ENCODE measurements around the gene OSBPL1A.

The OSBPL1A gene

GRCh38 chr18:24397694-24398368, at the start of gene OSBPL1A:
TSS of gene OSBPL1A (minus strand) at chr18:24397824. CDS start at chr18:24377533, 20,291 bp downstream.
- peak; percentile 76 to 78 for ATAC-seq

- ATAC-seq = no peak
These were observed 49.4 kb upstream of the OSBPL1A start for GRCh38 chr18:24446953-24447538.

GRCh38 chr18:24446453-24446852, 48.8 kb upstream of the OSBPL1A start:
- ATAC-seq = peak in 1 of 2 donors; percentile 43

GRCh38 chr18:24443870-24444269, 46.2 kb upstream of the OSBPL1A start:
- ATAC-seq = no peak

- peak in 1 of 2 donors; percentile 3 for ATAC-seq
These were observed 39.3 kb upstream of the OSBPL1A start for GRCh38 chr18:24436939-24437338.

GRCh38 chr18:24432618-24433017, 35.0 kb upstream of the OSBPL1A start:
- no peak for ATAC-seq

- ATAC-seq = no peak
These were observed 31.6 kb upstream of the OSBPL1A start for GRCh38 chr18:24429188-24429587.

GRCh38 chr18:24428709-24429108, 31.1 kb upstream of the OSBPL1A start:
- ATAC-seq = no peak

GRCh38 chr18:24427484-24427883, 29.9 kb upstream of the OSBPL1A start:
- no peak for ATAC-seq

GRCh38 chr18:24426398-24427294, 29.0 kb upstream of the OSBPL1A start, which contains the start of gene IMPACT:
TSS of gene IMPACT (plus strand) at chr18:24426670. CDS start at chr18:24426757, 87 bp downstream.
- ATAC-seq = peak; percentile 88 to 93

GRCh38 chr18:24426073-24426397, 28.4 kb upstream of the OSBPL1A start:
- no peak for ATAC-seq

- ATAC-seq = no peak
These were observed 24.2 kb upstream of the OSBPL1A start for GRCh38 chr18:24421831-24422230.

GRCh38 chr18:24420551-24420950, 22.9 kb upstream of the OSBPL1A start:
- ATAC-seq = no peak

GRCh38 chr18:24417480-24417879, 19.9 kb upstream of the OSBPL1A start:
- ATAC-seq = no peak

- peak; percentile 81 to 82 for ATAC-seq
These were observed 16.9 kb upstream of the OSBPL1A start for GRCh38 chr18:24414349-24415003.

- no peak for ATAC-seq
These were observed 15.5 kb upstream of the OSBPL1A start for GRCh38 chr18:24413148-24413547.

- ATAC-seq = no peak
These were observed 10.9 kb upstream of the OSBPL1A start for GRCh38 chr18:24408496-24408895.

GRCh38 chr18:24404591-24404990, 7.0 kb upstream of the OSBPL1A start:
- ATAC-seq = no peak

- no peak for ATAC-seq
These were observed 5.5 kb upstream of the OSBPL1A start for GRCh38 chr18:24403076-24403475.

- ATAC-seq = no peak
These were observed 4.7 kb upstream of the OSBPL1A start for GRCh38 chr18:24402209-24402785.

- ATAC-seq = no peak
These were observed 3.0 kb upstream of the OSBPL1A start for GRCh38 chr18:24400587-24400986.

- no peak for ATAC-seq
These were observed 916 bp upstream of the OSBPL1A start for GRCh38 chr18:24398540-24398939.

Measured in activated CD4-positive, CD25-positive, alpha-beta regulatory T cell treated with anti-CD3 and anti-CD28 coated beads, Interleukin-2, amount 50 U/mL, for 24 hours (primary cell).